ENCODE data around the gene TREX2.

Gene TREX2, protein sequence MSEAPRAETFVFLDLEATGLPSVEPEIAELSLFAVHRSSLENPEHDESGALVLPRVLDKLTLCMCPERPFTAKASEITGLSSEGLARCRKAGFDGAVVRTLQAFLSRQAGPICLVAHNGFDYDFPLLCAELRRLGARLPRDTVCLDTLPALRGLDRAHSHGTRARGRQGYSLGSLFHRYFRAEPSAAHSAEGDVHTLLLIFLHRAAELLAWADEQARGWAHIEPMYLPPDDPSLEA

DNA sequence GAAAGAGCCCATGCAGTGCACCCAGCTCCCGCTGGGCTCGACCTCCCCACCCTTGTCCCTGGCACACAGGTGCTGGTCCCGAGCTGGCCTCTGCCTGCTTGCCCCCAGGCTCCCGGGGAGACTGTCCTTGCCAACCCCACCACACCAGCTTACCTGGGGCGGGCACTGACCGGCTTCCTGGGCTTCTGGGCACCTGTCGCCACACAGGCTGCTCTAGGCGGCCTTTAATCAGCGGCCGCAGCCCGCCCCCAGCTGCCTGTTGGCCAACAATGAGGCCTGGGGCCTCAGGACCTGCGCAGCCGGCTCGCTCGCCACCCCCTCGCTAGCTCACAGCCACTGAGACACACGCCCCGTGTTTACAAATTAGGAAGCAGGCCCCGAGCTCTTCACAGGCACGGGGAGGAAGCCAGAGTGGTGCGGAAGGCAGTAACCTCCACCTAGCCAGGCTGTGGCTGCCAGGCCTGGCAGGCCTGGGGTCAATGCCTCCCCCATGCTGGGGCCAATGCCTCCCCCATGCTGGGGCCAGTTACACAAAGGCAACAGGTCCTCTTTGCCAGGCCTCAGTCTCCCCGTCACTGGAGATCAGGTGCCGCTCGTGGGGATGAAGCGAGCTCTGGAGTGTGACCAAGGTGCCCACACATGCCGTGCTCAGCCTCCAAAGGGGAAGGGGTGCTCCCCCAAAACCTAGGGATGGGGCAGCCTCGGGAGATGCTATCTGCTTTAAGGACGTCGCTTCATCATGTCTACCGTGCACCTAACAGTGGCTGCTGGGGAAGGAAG, at the start of gene TREX2:
TSS of gene TREX2 (minus strand) at position 201 of the 780 bp plus-strand sequence. CDS start 626 bp downstream, outside the sequence.
- no peak for DNase-seq (ENCODE audit: low read depth)

DNA sequence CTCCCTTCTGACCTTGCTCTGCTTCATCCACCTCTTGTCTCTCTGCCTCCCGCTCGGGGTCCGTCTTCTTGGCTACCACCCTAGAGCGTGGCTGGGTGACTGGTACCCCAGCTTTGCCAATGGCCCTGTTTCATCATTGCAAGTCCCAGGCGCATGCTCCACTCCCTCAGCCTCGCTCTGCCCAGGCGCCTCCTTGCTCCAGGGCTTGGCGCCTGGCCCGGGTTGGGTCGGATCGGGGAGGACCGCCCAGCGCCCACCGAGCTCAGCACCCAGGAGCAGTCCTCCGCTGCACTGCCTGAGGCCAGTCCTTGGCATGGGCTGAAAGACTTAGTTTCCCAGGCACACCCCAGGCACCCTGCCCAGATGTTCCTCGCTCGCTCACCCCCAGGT, 49.5 kb upstream of the TREX2 start:
- DNase-seq (ENCODE audit: low read depth) = no peak

DNA sequence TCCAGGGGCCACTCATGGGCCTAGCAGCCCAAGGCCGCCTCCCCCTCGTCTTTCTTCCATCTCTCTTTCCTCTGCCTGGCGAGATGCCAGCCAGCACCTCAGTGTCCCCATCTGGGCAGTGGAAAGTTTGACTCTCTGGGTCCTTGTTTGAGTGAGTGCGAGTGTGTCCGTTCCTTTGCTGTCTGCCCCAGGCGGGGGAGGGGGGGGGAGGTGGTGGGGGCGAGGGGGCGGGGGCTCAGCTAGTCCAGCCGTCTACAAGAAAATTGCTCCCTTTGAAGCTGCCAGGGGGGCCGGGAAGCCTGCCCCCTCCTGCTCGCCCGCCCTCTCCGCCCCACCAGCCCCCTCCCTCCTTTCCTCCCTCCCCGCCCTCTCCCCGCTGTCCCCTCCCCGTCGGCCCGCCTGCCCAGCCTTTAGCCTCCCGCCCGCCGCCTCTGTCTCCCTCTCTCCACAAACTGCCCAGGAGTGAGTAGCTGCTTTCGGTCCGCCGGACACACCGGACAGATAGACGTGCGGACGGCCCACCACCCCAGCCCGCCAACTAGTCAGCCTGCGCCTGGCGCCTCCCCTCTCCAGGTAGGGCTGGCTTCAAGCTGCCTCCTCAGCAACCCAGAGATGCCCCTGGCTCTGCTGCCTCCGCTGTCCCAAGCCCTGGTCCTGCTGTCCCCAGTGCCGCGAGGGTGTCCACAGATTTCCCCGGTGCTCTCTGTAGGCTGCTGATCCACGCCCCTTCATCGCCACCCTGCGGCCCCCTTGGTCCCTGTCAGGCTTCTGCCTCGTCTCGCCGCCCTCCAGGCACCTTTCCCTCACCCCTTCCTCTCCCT, 48.9 kb upstream of the TREX2 start, which contains the start of gene BGN:
TSS of gene BGN (plus strand) at position 440 of the 821 bp plus-strand sequence. CDS start 9,652 bp downstream, outside the sequence.
- DNase-seq (ENCODE audit: low read depth) = no peak

DNA sequence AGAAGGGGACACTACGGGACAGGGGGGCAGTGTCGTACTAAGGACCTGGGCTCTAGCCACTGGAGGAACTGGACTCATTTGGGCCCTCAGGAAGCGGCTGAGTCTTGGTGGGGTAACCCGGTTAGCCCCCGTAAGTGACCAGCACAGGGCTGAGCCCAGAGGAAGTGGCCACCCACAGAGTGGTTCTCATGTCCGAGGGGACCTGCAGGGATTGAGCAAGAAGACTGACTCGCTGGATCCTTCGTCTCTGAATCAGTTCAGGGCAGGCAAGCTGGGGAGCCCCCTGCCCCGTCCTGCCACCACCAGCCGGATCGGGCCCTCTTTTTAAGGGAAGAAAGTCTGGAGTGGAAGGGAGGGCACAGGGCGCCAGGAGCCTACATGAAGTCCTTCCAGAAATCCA, 48.2 kb upstream of the TREX2 start:
- DNase-seq (ENCODE audit: low read depth) = no peak

DNA sequence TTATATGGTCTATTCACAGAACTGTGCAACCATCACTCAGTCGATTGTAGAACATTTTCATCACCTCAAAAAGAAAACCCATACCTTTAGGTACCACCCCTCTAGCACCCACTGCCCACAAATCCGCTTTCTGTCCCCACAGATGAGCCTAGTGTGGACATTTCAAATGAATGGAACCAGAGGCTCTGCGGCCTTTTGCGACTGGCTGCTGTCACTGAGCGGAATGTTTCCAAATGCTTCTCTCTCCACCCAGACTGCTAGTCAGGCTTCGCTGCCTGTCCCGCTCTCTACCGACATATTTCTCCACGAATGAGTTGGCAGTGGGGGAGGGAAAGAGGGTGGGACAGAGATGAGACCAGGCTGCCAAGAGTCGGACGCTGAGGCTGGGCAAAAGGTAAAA, 47.2 kb upstream of the TREX2 start:
- DNase-seq (ENCODE audit: low read depth) = no peak

DNA sequence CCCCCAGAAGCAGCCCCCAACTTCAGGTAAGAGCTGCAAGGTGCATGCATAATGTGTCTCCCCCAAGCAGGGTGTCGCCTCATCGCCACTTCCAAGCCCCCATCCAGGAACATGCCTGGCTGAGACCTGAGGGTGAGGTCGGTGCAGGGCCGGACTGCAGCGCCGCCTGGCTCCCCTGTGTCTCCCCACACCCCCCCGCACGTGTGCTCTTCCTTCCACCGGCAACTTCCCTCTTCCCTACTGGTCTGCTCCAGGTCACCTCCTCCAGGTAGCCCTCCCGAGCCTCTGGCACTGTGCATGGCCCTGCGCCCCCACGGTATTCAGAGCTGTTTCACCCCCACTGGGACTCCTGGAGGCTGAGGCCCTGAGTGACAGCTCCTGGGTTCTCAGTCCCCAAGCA, 46.7 kb upstream of the TREX2 start:
- DNase-seq (ENCODE audit: low read depth) = no peak

DNA sequence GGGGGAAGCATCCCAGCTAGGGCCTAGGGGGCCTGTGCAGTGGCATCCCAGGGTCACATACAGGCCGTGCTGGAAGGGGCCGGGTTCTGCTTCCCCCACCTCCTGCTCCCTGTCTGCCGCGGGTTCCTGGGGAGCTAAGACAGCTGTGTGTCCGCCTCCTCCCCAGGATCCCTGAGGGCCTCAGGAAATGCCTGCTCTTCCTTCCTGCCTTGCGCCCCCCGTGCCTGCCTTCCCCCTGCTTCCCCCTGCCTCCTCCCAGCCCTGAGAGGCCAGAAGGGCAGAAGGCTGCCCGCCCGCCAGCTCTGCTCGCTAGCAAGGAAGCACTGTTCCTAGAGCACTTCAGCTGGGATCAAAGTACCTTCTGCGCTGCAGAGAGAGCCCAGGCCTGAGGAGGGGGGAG, 46.1 kb upstream of the TREX2 start:
- no peak for DNase-seq (ENCODE audit: low read depth)

DNA sequence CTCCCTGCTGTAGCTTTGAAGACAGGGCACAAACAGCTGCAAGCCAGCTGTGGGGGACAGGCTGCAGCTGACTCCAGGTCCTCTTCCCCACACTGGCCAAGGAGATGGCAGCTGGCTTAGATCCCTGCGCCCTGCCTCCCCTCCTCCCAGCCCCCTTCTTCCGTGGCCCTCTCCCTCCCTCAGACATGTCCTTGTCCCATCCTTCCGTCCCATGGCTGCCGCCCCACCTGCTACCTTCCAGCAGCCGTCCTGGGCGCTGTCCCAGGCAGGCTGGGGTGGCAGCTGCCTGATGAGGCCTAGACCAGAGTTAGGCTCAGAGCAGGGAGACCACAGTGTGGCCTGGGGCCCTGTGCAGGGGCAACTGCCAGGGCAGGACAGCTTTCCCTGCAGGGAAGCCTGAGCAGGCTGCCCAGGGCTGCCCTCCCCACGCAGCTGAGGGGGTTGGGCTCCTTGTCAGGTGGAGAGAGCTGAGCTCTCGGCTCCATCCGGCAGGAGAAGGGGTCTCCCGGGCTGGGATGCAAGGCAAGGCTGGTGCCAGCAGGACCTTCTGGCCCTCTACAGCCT, 45.6 kb upstream of the TREX2 start:
- no peak for DNase-seq (ENCODE audit: low read depth)

DNA sequence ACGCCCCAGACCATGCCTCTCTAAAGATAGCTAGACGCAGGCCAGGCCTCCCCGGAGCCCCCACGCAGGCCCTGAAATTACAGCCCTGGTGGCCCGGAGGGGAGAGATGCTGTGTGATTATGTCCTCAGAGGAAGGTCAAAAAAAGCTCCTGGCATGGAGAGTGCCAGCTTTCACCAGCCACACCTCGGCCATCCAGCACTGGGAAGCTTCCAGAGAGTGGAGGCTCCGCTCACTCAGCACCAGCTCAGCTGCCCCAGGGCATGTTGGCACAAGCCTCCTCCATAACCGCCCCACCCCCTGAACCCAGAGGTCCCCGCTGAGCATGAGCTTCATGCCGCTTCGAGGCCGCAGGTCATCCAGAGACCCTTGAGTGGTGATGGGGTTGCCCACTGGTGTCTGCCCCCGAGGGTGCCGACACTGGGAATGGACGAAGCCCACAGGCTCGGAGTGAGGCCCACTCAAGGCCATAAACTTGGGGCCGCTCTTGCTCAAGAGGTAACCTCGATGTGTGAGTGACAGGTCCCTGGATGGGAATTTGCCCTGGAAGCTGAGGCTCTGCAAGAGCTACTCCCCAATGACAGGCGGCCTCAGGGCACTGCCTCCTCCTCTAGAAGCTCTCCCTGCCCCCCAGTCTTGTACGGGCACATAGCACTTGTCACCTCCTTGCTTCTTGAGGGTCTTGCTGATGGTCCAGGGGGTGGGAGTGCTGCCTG, 44.5 kb upstream of the TREX2 start:
- DNase-seq (ENCODE audit: low read depth) = no peak

DNA sequence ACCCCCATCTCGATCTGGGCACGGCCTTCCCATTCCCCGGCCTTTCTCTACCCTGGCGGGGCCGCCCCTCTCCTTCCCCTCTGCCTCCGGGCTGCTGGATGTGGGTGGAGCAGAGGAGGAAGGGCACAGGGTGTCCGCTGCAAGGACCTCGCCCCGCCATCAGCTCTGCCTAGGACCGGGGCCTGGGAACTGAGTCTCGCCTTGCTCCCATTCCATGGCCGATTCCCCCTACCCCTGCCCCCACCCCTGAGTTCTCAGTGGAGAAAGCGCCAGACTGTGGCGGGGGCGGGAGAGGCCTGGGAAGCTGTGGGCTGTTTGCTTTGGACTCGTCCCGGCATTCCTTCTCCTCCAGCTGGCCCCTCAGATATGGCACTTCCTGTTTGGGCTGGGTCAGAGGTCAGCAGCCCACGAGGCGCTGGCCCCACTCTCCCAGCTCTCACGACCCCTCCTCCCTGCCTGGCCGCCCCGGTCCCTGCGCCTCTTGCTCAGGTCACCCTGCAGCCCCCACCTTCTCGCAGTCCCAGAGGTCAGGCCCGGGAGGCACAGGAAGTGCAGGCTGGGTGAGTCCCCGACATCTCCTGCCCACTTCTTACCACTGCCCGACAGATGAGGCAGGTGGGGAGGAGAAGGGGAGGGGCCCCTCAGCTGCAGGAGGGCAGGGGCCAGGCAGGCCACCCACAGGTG, 42.5 kb upstream of the TREX2 start:
- no peak for DNase-seq (ENCODE audit: low read depth)

DNA sequence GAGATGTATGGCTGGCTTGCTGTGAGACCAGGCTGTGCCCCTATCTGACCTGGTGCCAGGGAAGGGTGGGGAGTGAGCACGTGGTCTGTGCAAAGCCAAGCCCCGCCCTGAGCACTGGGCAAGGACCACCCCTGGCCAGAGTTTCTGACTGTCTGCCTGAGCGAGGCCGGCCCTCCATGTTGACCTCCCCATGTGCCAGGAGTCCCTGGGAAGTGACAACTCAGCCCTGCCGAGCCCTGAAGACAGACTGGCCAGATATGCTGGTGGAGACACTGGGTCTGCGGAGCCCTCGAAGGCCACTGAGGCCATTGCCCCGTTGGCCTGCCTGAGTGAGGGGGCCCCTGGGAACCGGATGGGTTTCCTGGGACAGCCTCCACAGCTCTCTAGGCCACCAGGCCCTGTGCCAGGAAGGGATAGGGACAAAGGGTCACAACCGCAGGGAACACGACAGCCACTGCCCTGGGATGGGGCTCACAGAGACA, 41.8 kb upstream of the TREX2 start:
- DNase-seq (ENCODE audit: low read depth) = no peak

DNA sequence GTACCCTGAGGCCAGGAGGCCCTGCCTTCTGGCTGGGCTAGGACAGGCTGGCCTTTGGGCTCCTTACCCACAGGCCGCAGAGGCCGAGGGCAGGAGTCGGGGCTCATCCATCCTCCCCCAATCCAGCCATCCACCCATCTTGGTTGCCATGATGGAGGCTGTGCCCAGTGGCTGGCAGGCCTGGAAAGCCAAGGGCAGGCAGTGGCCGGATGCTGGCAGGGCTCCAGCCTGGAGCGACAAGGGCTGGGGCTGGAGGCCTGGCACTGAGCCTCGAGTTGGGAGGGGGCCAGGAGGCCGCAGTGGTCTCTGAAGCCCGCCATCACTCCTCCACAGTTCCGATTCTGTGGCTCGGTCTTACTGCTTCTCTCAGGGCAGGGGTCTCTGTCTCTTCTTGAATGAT, 40.3 kb upstream of the TREX2 start:
- DNase-seq (ENCODE audit: low read depth) = no peak

DNA sequence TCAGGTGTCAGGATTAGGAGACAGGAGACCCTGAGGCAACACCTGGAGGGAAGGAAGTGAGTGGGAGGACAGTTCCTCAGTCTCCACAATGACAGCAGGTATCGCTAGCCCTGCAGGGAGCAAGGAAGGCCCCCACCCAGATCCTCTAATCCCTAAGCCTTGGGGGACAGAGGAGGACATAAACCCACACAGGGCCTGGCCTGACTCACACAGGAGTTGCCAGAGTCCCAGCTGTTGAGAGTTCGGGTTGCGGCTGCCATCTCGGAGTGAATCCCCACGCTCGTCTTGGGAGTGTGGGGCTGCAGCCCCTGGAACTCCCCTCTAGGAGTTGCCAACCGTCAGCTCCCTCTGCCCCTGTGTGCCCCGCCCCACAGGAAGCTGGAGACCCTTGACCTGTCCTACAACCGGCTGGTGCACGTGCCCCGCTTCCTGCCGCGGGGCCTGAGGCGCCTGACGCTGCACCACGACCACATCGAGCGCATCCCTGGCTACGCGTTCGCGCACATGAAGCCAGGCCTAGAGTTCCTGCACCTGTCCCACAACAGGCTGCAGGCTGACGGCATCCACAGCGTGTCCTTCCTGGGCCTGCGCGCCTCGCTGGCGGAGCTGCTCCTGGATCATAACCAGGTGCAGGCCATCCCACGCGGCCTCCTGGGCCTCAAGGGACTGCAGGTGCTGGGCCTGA, 39.7 kb upstream of the TREX2 start:
- no peak for DNase-seq (ENCODE audit: low read depth)

DNA sequence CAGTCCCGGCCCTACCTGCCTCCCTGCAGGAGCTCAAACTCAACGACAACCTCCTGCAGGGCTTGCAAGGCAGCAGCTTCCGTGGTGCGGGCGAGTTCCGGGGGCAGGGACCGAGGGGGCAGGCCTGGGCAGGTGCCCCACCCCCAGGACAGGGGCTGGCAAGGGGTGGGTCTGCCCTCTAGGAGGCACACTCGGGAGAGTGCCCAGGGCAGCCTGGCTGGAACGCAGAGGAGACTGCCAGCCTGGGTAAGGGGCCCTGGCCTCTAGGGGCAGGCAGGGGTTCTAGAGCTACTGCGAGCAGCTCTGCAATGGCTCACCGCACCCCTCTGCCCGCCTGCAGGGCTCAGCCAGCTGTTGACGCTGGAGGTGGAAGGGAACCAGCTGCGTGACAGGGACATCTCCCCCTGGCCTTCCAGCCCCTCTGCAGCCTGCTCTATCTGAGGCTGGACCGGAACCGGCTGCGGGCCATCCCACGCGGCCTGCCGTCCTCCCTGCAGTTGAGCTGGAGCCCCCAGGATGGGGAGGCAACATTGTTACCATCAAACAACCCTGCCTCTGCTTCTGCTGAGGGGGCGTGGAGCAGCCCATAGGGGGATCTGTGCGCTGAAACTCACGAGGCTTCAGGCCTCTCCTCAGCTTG, 36.6 kb upstream of the TREX2 start:
- no peak for DNase-seq (ENCODE audit: low read depth)

DNA sequence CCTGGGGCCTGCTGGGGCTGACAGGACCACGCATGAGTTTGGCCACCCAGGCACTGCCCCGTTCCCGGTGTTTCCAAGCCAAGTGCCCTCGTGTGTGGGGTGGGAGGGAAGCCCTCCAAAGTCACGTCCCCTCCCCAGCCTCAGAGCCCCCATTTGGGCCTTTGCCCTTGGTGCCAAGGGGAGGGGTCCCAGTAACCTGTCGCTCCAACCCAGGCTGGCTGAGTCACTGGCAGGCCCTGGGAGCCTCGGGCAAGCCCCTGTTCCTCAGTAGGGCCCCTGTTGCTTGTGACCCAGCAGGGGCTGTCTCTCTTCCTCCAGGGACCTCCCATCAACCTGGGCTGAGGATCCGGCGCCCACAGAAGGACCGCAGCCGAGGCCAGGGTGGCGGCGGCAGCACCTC, 35.2 kb upstream of the TREX2 start:
- DNase-seq (ENCODE audit: low read depth) = no peak

DNA sequence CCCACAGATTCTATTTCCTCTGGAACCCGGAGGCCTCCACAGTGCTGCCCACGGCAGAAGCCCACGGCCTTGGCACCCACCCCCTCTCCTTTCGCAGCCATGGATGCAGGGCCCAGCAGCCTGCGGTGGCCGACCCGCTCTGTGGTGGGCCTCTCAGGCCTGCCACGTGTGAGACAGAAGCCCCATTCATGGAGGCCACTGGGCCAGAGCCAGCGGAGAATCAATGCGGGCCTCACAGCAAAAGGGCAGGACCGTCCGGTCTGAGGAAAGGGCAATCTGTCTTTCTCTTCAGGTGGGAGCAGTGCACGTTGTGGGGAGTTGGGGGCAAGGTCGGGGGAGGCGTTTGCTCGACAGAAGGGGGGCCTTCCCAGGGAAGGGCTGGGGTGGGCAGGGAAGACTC, 32.9 kb upstream of the TREX2 start:
- DNase-seq (ENCODE audit: low read depth) = no peak

DNA sequence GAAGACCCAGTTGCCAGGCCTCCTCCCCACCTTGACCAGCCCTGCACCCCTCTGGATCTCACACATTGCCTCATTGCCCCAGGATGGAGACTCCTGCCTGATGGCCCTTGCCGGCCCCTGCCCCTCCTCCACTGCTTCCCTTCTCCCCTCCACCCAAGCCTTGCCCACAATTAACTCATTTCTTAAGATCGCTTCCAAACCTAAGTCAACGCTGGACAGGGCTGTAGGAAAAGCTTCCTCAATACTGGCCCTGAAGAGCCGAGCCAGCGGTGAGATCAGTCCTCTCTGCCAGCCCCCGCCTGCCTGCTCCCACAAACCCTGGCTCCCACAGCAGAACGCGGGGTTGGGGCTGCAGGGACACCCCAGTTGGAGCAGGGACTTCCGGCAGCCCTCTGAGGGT, 32.0 kb upstream of the TREX2 start:
- DNase-seq (ENCODE audit: low read depth) = no peak

DNA sequence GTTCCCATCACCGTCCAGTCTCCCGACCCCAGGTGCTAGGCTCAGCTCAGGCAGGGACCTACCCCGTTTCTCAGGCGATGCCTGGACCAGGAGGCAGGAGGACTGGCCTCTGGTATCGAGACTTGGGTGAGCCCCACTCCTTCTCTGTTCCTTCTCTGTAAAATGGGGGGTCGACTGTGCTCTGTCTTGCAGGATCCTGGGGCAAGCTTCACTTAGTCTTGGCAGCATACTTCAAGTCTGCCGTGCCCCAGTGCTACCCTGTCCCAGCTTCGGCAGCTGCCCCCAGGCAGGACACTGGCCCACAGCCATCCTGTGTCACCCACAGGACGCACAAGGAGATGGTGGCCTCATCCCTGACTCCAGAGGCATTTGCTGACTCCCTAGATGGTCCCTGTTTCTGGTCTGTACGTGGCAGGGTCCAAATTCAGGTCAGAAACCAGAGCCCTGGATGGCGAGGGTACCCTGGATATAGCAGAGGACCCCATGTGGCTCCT, 31.6 kb upstream of the TREX2 start:
- no peak for DNase-seq (ENCODE audit: low read depth)

DNA sequence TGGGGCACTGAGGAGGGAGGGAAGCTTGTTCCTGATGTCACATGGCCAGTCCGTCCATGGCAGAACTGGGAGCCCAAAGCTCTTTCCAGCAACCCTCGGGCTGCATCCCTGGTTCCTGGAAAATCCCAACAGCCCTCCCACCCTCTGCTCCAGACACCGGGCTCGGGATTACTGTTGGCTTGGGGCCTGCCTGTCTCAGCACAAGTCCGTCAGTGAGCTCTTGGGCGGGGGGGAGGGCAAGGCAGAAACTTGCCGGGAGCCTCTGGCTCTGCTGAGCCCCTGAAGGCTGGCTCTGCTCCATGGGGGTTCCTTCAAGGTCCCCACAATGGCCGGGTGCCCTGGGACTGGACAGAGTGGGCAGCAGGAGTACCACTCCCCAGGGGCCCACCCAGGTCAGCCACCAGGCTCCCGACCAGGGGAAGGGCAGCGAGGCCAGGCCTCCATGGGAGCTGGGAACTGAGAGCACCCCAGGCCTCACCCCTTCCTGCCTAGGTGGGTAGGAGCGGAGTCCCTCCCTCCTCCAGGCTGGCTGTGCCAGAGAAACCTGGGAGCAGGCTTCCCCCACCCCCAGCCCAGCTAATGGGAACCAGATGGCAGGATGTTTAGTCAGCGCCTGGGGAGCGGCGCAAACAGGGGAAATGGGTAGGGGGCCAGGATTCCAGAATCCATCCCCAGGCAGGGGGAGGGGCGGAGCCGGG, 31.0 kb upstream of the TREX2 start:
- no peak for DNase-seq (ENCODE audit: low read depth)
